MCF 10A (cell line): ENCODE data around the gene CAPZB. TPM values are rescaled to one million over a fixed set of nuclear protein-coding genes. Genes with fewer than 3 reads are reported as not detected.

Experiments
- BruUV-seq: library from RNA; stranded (reverse); fragments of 400-500 nt; replicated peaks from 2 replicates; lab custom pipeline; 2021; lab: Mats Ljungman, UMichigan
- CTCF ChIA-PET: fragments of 300-600 bp; sonication (Branson Sonifier 250); formaldehyde crosslinking; extraction: SDS; loops from one replicate; lab custom pipeline; 2021; ENCODE audit warnings: antibody characterized with exemption, inconsistent platforms; lab: Yijun Ruan, JAX
- POLR2A ChIA-PET: fragments of 300-600, 350-650 bp; sonication (Branson Sonifier 250); formaldehyde crosslinking; extraction: SDS; loops from one replicate; lab custom pipeline; 2020; ENCODE audit warnings: antibody characterized with exemption, inconsistent platforms; lab: Yijun Ruan, JAX
- DNase-seq: peaks from one replicate; pipeline ENCODE4 v3.0.0-alpha.2; 2018; ENCODE audit not compliant: unreplicated experiment
- H3K27ac Mint-ChIP-seq: one replicate; pipeline ENCODE4 v1.8.0; 2022; ENCODE audit warnings: mild to moderate bottlenecking, low read depth, mixed read lengths; ENCODE audit not compliant: unreplicated experiment
- H3K27me3 Mint-ChIP-seq: one replicate; pipeline ENCODE4 v1.8.0; 2022; ENCODE audit warnings: mixed read lengths; ENCODE audit not compliant: insufficient read depth, unreplicated experiment
- H3K36me3 Mint-ChIP-seq: one replicate; pipeline ENCODE4 v1.8.0; 2022; ENCODE audit warnings: mild to moderate bottlenecking, moderate library complexity, mixed read lengths; ENCODE audit not compliant: insufficient read depth, unreplicated experiment
- H3K4me1 Mint-ChIP-seq: one replicate; pipeline ENCODE4 v1.8.0; 2022; ENCODE audit warnings: mixed read lengths; ENCODE audit not compliant: insufficient read depth, unreplicated experiment
- H3K4me3 Mint-ChIP-seq: one replicate; pipeline ENCODE4 v1.8.0; 2022; ENCODE audit warnings: mild to moderate bottlenecking, moderate library complexity, mixed read lengths; ENCODE audit not compliant: unreplicated experiment
- H3K9me3 Mint-ChIP-seq: one replicate; pipeline ENCODE4 v1.8.0; 2022; ENCODE audit warnings: mixed read lengths; ENCODE audit not compliant: unreplicated experiment
- intact Hi-C: fragments of 100-400 bp; cut with micrococcal nuclease; formaldehyde crosslinking; loops from 2 replicates; pipeline ENCODE4 v1.14.1; 2022
- total RNA-seq: library from RNA; stranded (reverse); gene quantifications from 2 replicates; pipeline ENCODE4 v1.2.3, GENCODE V29; 2022
- TF ChIP-seq, protein P1 (sequence below): fragments of 200-600 bp; IDR thresholded peaks from one replicate; pipeline ENCODE4 v1.8.0; 2022; ENCODE audit warnings: antibody characterized with exemption, mild to moderate bottlenecking; ENCODE audit not compliant: unreplicated experiment

CAPZB gene
- total RNA-seq, 1 experiment from 2014 or later = 252 TPM

DNA sequence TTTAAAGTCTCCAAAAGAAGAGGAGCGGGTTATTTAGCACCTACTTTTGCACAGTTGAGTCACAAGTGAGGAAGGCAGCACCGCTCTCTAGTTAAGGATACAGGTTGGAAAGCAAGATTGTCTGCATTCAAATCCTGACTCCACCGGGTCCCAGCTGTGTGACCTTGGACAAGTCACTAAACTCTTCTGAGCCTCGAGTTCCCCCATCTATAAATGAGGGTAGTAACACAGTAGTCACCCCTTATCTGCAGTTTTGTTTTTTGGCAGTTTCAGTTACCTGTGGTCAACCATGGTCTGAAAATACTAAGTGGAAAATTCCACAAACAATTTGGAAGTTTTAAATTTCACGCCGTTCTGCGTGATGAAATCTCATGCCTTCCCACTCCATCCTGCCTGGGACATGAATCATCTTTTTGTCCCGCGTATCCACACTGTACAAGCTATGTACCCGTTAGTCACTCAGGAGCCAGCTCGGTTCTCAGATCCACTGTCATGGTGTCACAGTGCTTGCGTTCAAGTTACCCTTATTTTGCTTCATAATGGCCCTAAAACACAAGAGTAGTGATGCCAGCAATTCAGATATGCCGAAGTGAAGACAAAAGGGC lies 49.4 kb downstream of the CAPZB start:
- peaks cover 68% of the 10 kb centered on the region for H3K4me1 Mint-ChIP-seq
- POLR2A ChIA-PET = interaction anchor here (1.0 to 4.6 kb wide), 10 partner anchors 10 to 210 kb away, joined by 3 to 33 read pairs (median 6); a partner anchor contains a TSS

DNA sequence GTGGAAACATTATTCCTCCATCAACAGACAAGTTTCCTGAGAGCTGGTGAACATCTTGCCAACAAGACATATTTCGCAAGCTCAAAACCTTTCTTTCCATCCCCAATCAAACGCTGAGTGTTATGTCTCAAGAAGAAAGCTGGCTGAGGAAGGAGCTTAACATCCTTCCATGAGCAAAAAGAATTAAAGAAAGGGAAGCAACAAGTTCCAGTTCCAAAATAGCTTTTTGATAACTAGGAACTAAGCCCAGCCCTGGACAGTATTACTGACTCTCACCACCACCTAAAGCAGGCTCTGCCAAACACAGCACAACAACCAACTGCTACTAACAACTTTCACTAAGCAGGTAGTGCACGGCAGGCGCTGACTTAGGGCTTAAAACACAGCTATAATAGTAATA lies 50.2 kb downstream of the CAPZB start:
- ChIA-PET POLR2A (interaction anchor here (0.6 to 4.6 kb wide), 13 partner anchors 11 to 219 kb away, joined by 3 to 33 read pairs (median 4); partner anchors contain the start of genes AKR7A2 and SLC66A1), CTCF (interaction anchor here (0.6 to 1.5 kb wide), 6 partner anchors 9 to 219 kb away, joined by 3 to 5 read pairs (median 4); no protein-coding TSS in a partner anchor)
- intact Hi-C loops = loop anchor here (5.0 kb wide), 1 partner anchor 212 kb away; no protein-coding TSS in a partner anchor
- Mint-ChIP-seq H3K9me3 (no peaks in the 10 kb centered on the region), H3K27me3 (no peaks in the 10 kb centered on the region), H3K4me3 (peak overlapping the region; percentile 6), H3K36me3 (peaks cover 25% of the 10 kb centered on the region), H3K27ac (peak overlapping the region; percentile 64), H3K4me1 (peaks cover 68% of the 10 kb centered on the region)
- TF ChIP-seq, protein P1, sequence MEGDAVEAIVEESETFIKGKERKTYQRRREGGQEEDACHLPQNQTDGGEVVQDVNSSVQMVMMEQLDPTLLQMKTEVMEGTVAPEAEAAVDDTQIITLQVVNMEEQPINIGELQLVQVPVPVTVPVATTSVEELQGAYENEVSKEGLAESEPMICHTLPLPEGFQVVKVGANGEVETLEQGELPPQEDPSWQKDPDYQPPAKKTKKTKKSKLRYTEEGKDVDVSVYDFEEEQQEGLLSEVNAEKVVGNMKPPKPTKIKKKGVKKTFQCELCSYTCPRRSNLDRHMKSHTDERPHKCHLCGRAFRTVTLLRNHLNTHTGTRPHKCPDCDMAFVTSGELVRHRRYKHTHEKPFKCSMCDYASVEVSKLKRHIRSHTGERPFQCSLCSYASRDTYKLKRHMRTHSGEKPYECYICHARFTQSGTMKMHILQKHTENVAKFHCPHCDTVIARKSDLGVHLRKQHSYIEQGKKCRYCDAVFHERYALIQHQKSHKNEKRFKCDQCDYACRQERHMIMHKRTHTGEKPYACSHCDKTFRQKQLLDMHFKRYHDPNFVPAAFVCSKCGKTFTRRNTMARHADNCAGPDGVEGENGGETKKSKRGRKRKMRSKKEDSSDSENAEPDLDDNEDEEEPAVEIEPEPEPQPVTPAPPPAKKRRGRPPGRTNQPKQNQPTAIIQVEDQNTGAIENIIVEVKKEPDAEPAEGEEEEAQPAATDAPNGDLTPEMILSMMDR = no peak
- peak; percentile 73 for DNase-seq
- BruUV-seq = no TSS peak

More for the DNA sequence above, 49.4 kb downstream of the CAPZB start:
- CTCF ChIA-PET = interaction anchor here (0.6 to 1.2 kb wide), 4 partner anchors 11 to 207 kb away, joined by 3 to 5 read pairs (median 3); no protein-coding TSS in a partner anchor
- no TSS peak for BruUV-seq
- Mint-ChIP-seq H3K9me3 (no peaks in the 10 kb centered on the region), H3K36me3 (peaks cover 20% of the 10 kb centered on the region), H3K27me3 (no peaks in the 10 kb centered on the region), H3K4me3 (peak overlapping the region; percentile 24), H3K27ac (peak overlapping the region; percentile 64)
- TF ChIP-seq, protein P1 = no peak
- peak; percentile 62 for DNase-seq
- intact Hi-C loops = loop anchor here (5.0 kb wide), 1 partner anchor 211 kb away; no protein-coding TSS in a partner anchor

DNA sequence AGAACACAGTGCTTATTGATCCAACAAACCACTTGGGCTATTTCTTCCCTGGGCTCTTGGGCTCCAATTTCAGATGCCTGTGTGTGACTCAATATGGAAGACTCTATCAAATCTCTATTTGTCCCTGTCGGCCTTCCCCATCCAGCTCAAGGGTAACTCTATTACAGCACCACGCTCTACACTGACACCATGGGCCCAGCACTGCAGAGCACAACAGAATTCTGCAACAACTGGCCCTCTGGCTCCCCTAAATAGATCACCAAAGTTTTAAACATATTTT lies 51.7 kb downstream of the CAPZB start:
- CTCF ChIA-PET = no interaction called here
- no TSS peak for BruUV-seq
- POLR2A ChIA-PET = interaction anchor here (1.0 to 3.8 kb wide), 2 partner anchors 11 to 16 kb away, joined by 3 to 16 read pairs; no protein-coding TSS in a partner anchor
- no peak for DNase-seq
- peaks cover 62% of the 10 kb centered on the region for H3K4me1 Mint-ChIP-seq
- intact Hi-C loops = loop anchor here (5.0 kb wide), 1 partner anchor 36 kb away; no protein-coding TSS in a partner anchor
- TF ChIP-seq, protein P1 = no peak
- no peak overlapping the region for H3K4me3 Mint-ChIP-seq
- H3K27ac Mint-ChIP-seq = no peak overlapping the region
- H3K27me3 Mint-ChIP-seq = no peaks in the 10 kb centered on the region
- H3K9me3 Mint-ChIP-seq = no peaks in the 10 kb centered on the region
- H3K36me3 Mint-ChIP-seq = peaks cover 19% of the 10 kb centered on the region

DNA sequence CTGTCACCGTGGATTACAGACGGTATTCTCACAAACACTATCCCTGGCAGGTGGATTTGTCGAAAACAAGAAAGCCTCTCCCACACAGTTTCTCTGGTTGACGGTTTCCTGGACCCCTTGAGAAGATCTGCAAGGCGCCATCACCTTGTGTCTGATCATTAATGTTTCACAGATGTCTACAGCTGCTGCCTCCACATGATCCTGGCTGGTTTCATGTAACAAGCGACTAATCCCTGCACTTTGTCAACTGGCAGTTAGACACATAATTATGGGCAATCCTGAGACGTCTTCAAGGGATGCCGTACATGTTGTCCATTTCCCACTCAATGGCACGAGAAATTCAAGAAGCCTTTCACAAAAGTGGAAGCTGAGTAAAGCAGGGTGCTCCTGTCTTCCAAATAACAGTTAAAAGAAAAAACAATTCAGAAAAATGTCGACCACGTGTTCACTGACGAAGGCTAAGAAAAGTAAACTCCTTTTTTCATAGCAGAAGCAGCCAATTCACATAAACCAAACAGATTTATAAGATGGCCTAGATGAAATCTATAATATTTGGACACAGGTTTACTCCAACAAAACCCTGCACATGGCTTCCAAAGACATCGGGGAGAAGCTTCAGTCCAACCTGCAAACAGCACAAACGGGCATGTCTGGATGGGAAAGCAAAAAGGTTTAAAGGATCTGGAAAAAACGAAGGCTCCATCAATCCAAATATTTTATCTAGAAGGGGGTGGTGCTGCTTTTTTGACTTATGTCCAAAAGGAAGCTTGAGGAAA lies 52.2 kb downstream of the CAPZB start:
- H3K4me1 Mint-ChIP-seq = peaks cover 57% of the 10 kb centered on the region
- no TSS peak for BruUV-seq
- no peak for DNase-seq
- H3K9me3 Mint-ChIP-seq = no peaks in the 10 kb centered on the region
- H3K36me3 Mint-ChIP-seq = peaks cover 16% of the 10 kb centered on the region
- H3K4me3 Mint-ChIP-seq = no peak overlapping the region
- ChIA-PET CTCF (no interaction called here), POLR2A (interaction anchor here (1.0 to 3.8 kb wide), 2 partner anchors 10 to 16 kb away, joined by 3 to 16 read pairs; no protein-coding TSS in a partner anchor)
- H3K27ac Mint-ChIP-seq = peak overlapping the region; percentile 31
- TF ChIP-seq, protein P1 = no peak
- intact Hi-C loops = loop anchor here (5.0 kb wide), 1 partner anchor 36 kb away; no protein-coding TSS in a partner anchor
- no peaks in the 10 kb centered on the region for H3K27me3 Mint-ChIP-seq
